NB4 (cell line): ENCODE results near the gene MYMK.

ENCODE experiments used
- MAX ChIP-seq: IDR thresholded peaks from 2 replicates; pipeline ENCODE4 v1.6.1; 2011; ENCODE audit warnings: low read depth, low read length
- POLR2A ChIP-seq: IDR thresholded peaks from 2 replicates; pipeline ENCODE4 v1.6.1; 2011; ENCODE audit warnings: mild to moderate bottlenecking; ENCODE audit not compliant: insufficient read length; ENCODE audit errors: extremely low read depth

- TF ChIP-seq MAX = no peak
- no peak for TF ChIP-seq POLR2A
These were observed 1.7 kb downstream of the MYMK start for GRCh38 chr9:133523106-133523505.
